HG03280 (cell line): ENCODE results near the gene CYP11A1.

Experiments
- ATAC-seq: cut with Tn5 transposase; IDR thresholded peaks from one replicate; pipeline ENCODE4 v1.9.1; 2021; ENCODE audit warnings: mild to moderate bottlenecking, moderate library complexity; ENCODE audit not compliant: unreplicated experiment

The CYP11A1 gene

DNA sequence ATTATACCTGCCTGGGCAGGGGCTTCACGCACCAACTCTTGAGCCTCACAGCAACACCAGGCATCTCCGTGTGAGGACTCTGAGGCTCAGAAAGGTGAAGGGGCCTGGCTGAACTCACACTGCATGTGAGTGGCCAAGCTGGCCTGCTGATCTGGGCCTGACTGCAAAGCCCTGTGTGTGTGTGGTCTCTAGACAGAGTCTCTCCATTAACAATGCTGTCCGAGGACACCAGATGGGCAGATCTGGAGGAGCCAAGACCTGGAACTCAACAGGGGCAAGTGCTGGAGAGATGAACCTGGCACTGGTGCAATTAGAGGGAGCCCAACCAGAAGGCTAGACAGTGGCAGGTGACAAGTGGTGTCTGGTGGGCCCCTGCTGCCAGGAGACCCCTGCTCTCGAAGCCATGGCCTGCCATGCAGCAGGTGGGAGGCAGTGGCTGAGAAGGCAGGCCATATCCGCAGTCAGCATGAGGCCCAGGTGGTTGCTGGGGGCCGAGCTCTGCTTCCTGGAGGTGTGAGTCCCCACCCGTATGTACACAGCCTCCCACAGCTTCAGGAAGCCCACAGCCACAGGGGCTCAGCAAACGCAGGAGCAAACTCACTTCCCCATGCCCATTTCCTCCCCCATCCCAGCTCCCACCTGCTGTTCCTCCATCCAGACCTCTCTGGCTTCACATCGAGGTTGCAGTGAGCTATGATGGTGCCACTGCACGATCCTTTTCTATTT lies 39.0 kb downstream of the CYP11A1 start:
- no peak for ATAC-seq

- no peak for ATAC-seq
These were observed 39.7 kb downstream of the CYP11A1 start for GRCh38 chr15:74327756-74328155.

- ATAC-seq: no peak
These were observed 40.7 kb downstream of the CYP11A1 start for GRCh38 chr15:74326746-74327145.

DNA sequence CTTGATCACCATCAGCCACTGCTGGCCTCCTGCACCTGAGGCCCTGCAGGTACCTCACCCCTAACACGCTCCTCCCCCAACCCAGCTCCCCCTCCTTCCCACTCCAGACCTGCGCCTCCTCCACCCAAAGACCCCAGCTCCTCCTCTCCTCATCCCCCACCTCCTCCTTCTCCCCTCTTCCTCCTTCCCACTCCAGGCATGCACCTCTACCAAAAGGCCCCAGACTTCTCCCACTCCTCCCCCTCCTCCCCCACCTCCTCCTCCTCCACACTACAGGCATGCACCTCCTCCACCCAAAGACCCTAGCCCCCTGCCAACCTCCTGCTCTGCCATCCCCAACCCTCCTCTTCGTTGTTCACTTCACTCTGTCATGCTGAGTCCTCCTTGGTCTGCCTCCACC lies 42.7 kb downstream of the CYP11A1 start:
- ATAC-seq: no peak

- no peak for ATAC-seq
These were observed 44.8 kb downstream of the CYP11A1 start for GRCh38 chr15:74322558-74323180.

- no peak for ATAC-seq
These were observed 46.8 kb downstream of the CYP11A1 start for GRCh38 chr15:74320352-74321247.

GRCh38 chr15:74319596-74320351 lies 47.7 kb downstream of the CYP11A1 start:
- no peak for ATAC-seq

GRCh38 chr15:74319138-74319460 lies 48.3 kb downstream of the CYP11A1 start:
- ATAC-seq: no peak

GRCh38 chr15:74318376-74319137 lies 48.9 kb downstream of the CYP11A1 start:
- ATAC-seq: no peak

- no peak for ATAC-seq
These were observed 49.5 kb downstream of the CYP11A1 start for GRCh38 chr15:74317820-74318375.

DNA sequence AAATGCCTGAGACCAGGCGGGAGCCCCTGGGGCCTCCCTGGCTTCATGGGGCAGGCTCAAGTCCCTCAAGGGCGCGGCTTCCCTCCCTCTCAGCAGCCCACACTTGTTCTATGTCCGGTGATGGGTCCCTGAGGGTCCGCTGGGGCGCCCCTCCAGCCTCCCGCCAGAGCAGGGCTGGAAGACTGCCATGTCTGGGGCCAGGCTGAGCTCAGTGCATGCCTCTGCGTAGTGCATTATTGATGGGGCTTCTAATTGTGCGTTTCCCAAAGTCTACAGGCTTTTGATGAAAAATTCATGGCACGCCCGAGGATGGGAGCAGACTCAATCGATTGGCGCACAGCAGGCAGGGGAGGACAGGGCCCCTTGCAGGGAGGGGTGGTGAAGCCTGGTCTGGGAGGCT lies 51.3 kb downstream of the CYP11A1 start:
- no peak for ATAC-seq

- no peak for ATAC-seq
These were observed 51.8 kb downstream of the CYP11A1 start for GRCh38 chr15:74315626-74316025.

GRCh38 chr15:74314795-74315438 lies 52.5 kb downstream of the CYP11A1 start:
- no peak for ATAC-seq

- ATAC-seq: no peak
These were observed 53.6 kb downstream of the CYP11A1 start for GRCh38 chr15:74313889-74314288.

DNA sequence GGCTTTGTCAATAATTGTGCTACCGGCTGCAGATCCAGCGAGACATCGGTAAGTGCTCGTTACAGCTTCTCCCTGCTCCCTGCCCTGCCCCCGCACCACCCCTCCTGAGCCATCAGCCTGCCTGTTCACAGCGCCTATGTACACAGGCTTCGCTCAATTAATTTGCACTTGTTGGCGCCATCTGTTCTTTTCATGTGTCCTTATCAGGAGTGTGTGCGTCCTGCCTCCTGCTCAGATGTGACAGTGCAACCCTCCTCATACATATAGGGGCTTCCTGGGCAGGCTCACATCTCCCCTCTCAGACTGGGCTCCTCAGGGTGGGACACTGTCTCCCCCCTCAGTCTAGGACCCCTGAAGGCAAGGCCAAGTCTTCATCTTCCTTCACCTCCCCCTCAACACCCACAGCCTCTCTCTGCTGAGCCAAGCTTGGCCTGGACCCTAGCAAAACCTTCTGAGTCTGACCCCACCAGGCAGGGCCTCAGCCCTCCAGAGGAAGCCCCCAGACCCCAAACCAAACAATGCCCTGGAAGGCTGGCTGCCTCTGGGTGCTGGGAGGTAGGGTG lies 54.9 kb downstream of the CYP11A1 start:
- no peak for ATAC-seq

DNA sequence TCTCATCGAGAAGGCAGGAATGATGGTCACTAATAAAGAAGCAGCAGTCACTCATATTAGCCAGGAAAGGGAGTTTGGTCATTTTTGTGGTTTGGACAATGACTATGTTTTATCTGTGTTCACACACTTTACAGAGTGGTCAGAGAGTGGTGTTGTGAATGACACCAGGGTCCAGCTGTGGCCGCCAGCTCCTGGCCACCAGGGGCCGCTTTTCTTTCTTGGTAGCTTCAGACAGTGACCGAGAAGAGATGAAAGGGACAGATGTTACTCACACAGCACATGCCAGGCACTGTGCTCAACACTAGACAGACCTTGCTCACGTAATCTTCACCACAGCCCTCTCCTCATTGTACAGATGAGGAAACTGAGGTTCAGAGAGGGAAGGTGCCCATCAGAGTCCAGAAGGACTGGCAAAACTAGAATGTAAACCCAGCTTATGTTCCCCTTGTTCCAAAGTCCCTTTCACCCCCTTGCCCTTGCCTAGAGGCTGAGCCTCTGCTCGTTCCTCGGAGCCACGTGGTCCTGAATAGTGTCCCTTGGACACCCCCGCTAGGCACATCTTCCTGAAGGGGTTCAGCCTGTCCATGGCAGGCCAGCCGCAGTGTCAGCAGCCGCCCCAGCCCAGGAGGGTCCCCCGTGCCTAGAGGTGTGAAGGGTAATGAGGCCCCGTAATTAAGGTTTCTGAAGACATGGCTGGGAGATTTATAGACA lies 55.6 kb downstream of the CYP11A1 start:
- no peak for ATAC-seq

DNA sequence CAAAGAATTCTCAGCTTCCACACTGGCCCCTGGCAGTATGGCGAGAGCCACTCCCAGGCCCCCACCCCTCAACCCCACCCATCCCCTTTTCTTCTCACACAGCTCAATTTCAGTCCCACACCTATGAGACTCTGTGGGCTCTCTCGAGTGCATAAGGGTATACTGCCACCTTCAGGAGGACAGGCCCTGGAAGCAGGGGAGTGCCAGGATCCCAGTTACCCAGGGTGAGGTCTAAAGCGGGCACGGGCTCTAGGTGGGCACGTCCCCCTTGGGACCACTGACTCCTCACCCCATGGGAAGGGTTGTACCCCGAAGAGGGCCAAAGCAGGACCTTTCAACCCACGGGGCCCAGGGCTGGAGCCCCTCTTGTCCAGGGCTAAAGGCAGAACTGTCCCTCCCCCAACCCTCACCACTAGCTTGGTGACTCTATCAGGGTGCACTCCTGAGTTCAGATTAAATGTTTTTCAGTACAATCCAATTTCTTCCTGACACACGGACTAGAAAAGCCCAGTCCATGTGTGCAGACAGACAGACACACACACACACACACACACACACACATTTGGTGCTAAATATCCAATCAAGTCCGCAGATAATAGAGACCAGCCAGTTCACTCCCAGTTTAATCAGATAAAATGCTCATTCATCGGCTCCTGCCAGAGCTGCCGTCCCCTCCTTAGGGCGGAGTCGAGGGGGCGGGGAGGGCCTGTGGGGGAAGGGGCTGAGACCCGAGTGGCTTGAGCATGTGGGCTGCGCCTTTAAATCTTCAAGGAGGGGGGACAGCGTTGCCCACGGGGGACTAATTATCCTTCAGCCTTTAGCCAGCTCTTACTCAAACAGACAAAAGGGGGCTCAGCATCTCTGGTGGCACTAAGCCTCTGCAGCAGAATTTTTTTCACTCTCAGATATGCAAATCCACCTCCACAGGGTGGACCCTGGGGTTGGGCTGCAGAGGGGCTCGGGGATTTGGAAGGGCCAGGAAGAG lies 59.3 kb downstream of the CYP11A1 start:
- ATAC-seq: no peak
